GM12878 (cell line): ENCODE results near the gene TM7SF2. TPM values are rescaled to one million over a fixed set of nuclear protein-coding genes. Genes with fewer than 3 reads are reported as not detected.

Experiments
- ATAC-seq: fragments of 200-7000 bp; cut with Tn5 transposase; 3 replicates; pipeline ENCODE4 v1.9.1; 2020; ENCODE audit warnings: mild to moderate bottlenecking, moderate library complexity
- BruUV-seq: library from RNA; stranded (reverse); fragments of 400-500 nt; replicated peaks from 2 replicates; lab custom pipeline; 2021; lab: Mats Ljungman, UMichigan
- CTCF ChIA-PET: fragments of 300-600 bp; sonication (Branson Sonifier 250); formaldehyde crosslinking; extraction: SDS; loops from one replicate; lab custom pipeline; 2021; ENCODE audit warnings: inconsistent platforms; lab: Yijun Ruan, JAX
- POLR2A ChIA-PET: fragments of 350-600 bp; formaldehyde crosslinking; extraction: SDS; loops from one replicate; lab custom pipeline; 2021; ENCODE audit warnings: inconsistent platforms; lab: Charles Lee
- RAD21 ChIA-PET: fragments of 300-600 bp; sonication (Branson Sonifier 250); formaldehyde crosslinking; loops from one replicate; lab custom pipeline; 2023; ENCODE audit warnings: antibody characterized with exemption; ENCODE audit not compliant: unreplicated experiment; lab: Charles Lee
- SMC1A ChIA-PET: fragments of 300-600 bp; sonication (Branson Sonifier 250); formaldehyde crosslinking; loops from one replicate; lab custom pipeline; 2023; ENCODE audit not compliant: unreplicated experiment, uncharacterized antibody; lab: Charles Lee
- DNase-seq: peaks from one replicate; pipeline ENCODE4 v3.0.0-alpha.2; 2011; ENCODE audit warnings: low read depth, low spot score
- FAIRE-seq: peaks from 3 replicates; lab custom pipeline; 2011; peaks lifted over from hg19 to GRCh38; lab: Jason Lieb, UNC
- H2AFZ ChIP-seq: 2 replicates; pipeline ENCODE4 v1.6.0; 2011; ENCODE audit warnings: low read depth, low read length, control low read depth; ENCODE audit not compliant: control insufficient read depth
- H3K27ac ChIP-seq: 2 replicates; pipeline ENCODE4 v1.5.1; 2011; ENCODE audit warnings: control low read depth; ENCODE audit not compliant: control insufficient read depth, insufficient read depth
- H3K27me3 ChIP-seq, 2 experiments: replicated peaks in 1 of 2; 2 replicates each; pipeline versions ENCODE4 v1.6.0 to v1.6.1; 2011; ENCODE audit warnings: low read length in 1 of 2; ENCODE audit not compliant: control insufficient read depth in 2 of 2, insufficient read depth in 2 of 2
- H3K36me3 ChIP-seq, 2 experiments: 2 replicates each; pipeline ENCODE4 v1.5.1; 2011; ENCODE audit warnings: low read length in 1 of 2; ENCODE audit not compliant: control insufficient read depth in 2 of 2, insufficient read depth in 2 of 2
- H3K4me1 ChIP-seq: 2 replicates; pipeline ENCODE4 v1.6.1; 2011; ENCODE audit warnings: mild to moderate bottlenecking, low read length, moderate library complexity, mixed read lengths; ENCODE audit not compliant: control insufficient read depth, insufficient read depth
- H3K4me2 ChIP-seq: 2 replicates; pipeline ENCODE4 v1.6.0; 2011; ENCODE audit warnings: control low read depth; ENCODE audit not compliant: control insufficient read depth, insufficient read depth
- H3K4me3 ChIP-seq: fragments of 200-600 bp; sonication (generic); 2 replicates; pipeline ENCODE4 v1.5.1; 2016
- H3K79me2 ChIP-seq: 2 replicates; pipeline ENCODE4 v1.6.0; 2011; ENCODE audit warnings: low read length; ENCODE audit not compliant: control insufficient read depth, insufficient read depth
- H3K9ac ChIP-seq: 2 replicates; pipeline ENCODE4 v1.8.0; 2011; ENCODE audit warnings: low read length, control low read depth, mixed read lengths; ENCODE audit not compliant: control insufficient read depth, insufficient read depth
- H3K9me3 ChIP-seq: replicated peaks from 3 replicates; pipeline ENCODE4 v1.5.1; 2011; ENCODE audit warnings: mild to moderate bottlenecking, low read length; ENCODE audit not compliant: control insufficient read depth, insufficient read depth
- H4K20me1 ChIP-seq: 2 replicates; pipeline ENCODE4 v1.6.0; 2011; ENCODE audit not compliant: control insufficient read depth, insufficient read depth
- POLR2A ChIP-seq: IDR thresholded peaks from 2 replicates; pipeline ENCODE4 v1.6.1; 2011; ENCODE audit warnings: low read depth, mild to moderate bottlenecking, low read length
- REST ChIP-seq: IDR thresholded peaks from 2 replicates; pipeline ENCODE4 v1.6.1; 2012; ENCODE audit warnings: mild to moderate bottlenecking, low read depth, low read length
- WGBS: methylation state at CpG from one replicate; pipeline ENCODE4 v1.1.6; 2016; ENCODE audit warnings: low lambda C conversion rate; ENCODE audit not compliant: insufficient replicate concordance, insufficient coverage; ENCODE audit errors: missing lambda C conversion rate; 5-methylcytosine and 5-hydroxymethylcytosine counted together
- in situ Hi-C: fragments of 300-500 bp; cut with MboI; formaldehyde crosslinking; loops from 9 replicates; pipeline ENCODE4 v1.14.3; 2018; ENCODE audit warnings: mixed read lengths
- intact Hi-C: fragments of 100-400 bp; cut with micrococcal nuclease; formaldehyde crosslinking; loops from one replicate; pipeline ENCODE4 v1.14.2; 2022; ENCODE audit not compliant: unreplicated experiment
- polyA plus RNA-seq, 11 experiments: library from polyadenylated mRNA; depleted of rRNA in 4 of 11; unstranded in 6 of 11; stranded (reverse) in 5 of 11; fragments of >200 nt; fragmentation: Nextera tagmentation in 4 of 11; fragmentation: Illumina TruSeq in 1 of 11; extraction: Ambion mirVana in 4 of 11; extraction: Trizol in 1 of 11; gene quantifications; 1 replicate in 1 of 11; 2 replicates in 10 of 11; pipeline versions ENCODE4 v1.2.1 to v1.2.3, GENCODE V29; 2011 to 2016; ENCODE audit warnings: inconsistent platforms in 2 of 11, missing spikeins in 2 of 11, low read depth in 1 of 11
- total RNA-seq, 4 experiments: library from RNA; depleted of rRNA in 3 of 4; stranded (reverse); fragments of >200 nt in 3 of 4; fragmentation: Illumina TruSeq in 1 of 4; extraction: Trizol in 1 of 4; gene quantifications; 2 replicates each; pipeline versions ENCODE4 v1.2.1 to v1.2.3, GENCODE V29; 2013 to 2021

TM7SF2 gene
- total and polyA plus RNA-seq, 10 of the 15 experiments (the other 5 are each of a cell fraction or from before 2014, with no cell fraction given), result 0.52 to 57.7 (median 20.7) TPM

GRCh38 chr11:65109231-65110198 lies 2.2 kb upstream of the TM7SF2 start:
- FAIRE-seq, result no peak
- ChIA-PET POLR2A (interaction anchor here (1.1 to 2.7 kb wide), 6 partner anchors 12 to 256 kb away, joined by 3 to 11 read pairs (median 4); partner anchors contain the start of genes FAU and MRPL49), CTCF (interaction anchor here (0.9 to 6.3 kb wide), 23 partner anchors 8 to 261 kb away, joined by 3 to 93 read pairs (median 5); partner anchors contain the start of genes ARL2, BATF2, CAPN1 and CDC42EP2), RAD21 (interaction anchor here (1.1 to 3.8 kb wide), 9 partner anchors 12 to 263 kb away, joined by 3 to 59 read pairs (median 9); partner anchors contain the start of genes ARL2, CAPN1, FAU and MRPL49), SMC1A (interaction anchor here (0.9 to 3.1 kb wide), 8 partner anchors 7 to 88 kb away, joined by 3 to 27 read pairs (median 5); partner anchors contain the start of genes CAPN1, FAU, MRPL49 and SNX15)
- H3K79me2 ChIP-seq, result 0 out of 2 replicates have a peak, but pooled peaks cover 2% of the 10 kb centered on the region
- peaks cover 15% of the 10 kb centered on the region for H3K4me1 ChIP-seq
- H3K9me3 ChIP-seq, result no peaks in the 10 kb centered on the region
- H4K20me1 ChIP-seq, result no peaks in the 10 kb centered on the region; the same call in 1 of the 2 replicates
- H3K36me3 ChIP-seq, result peaks cover 6 to 16% of the 10 kb centered on the region in 2 experiments; a peak in 3 of 4 replicates
- in situ Hi-C loops, result no loop called here
- no peak overlapping the region for H3K4me2 ChIP-seq
- 81% methylated on average over 36 of the region's 36 CpGs for WGBS
- no peak overlapping the region for H2AFZ ChIP-seq
- DNase-seq, result no peak
- H3K27me3 ChIP-seq, result no peaks in the 10 kb centered on the region
- BruUV-seq, result no TSS peak
- intact Hi-C loops, result loop anchor here (5.0 to 10.0 kb wide), 4 partner anchors 73 to 335 kb away; partner anchors contain the start of genes ATG2A, CAPN1, DPF2 and SF1
- no peak overlapping the region for H3K4me3 ChIP-seq
- no peak overlapping the region for H3K9ac ChIP-seq
- no peak for TF ChIP-seq REST
- TF ChIP-seq POLR2A, result peak; percentile 63
- no peak overlapping the region for H3K27ac ChIP-seq
- ATAC-seq, result no peak
